Keratinocyte (primary cell): Measurements from ENCODE around the gene OR4D1. TPM values are rescaled to one million over a fixed set of nuclear protein-coding genes. Genes with fewer than 3 reads are reported as not detected.

Experiments used
- DNase-seq: peaks from one replicate; pipeline ENCODE4 v3.0.0-alpha.2; 2011; ENCODE audit warnings: low read depth, missing footprints, low spot score
- FAIRE-seq: peaks from 2 replicates; lab custom pipeline; 2011; peaks lifted over from hg19 to GRCh38; lab: Jason Lieb, UNC
- H2AFZ ChIP-seq: 2 replicates; pipeline ENCODE4 v1.6.0; 2012; ENCODE audit warnings: low read length, control low read depth, inconsistent platforms; ENCODE audit not compliant: control insufficient read depth
- H3K27ac ChIP-seq: 2 replicates; pipeline ENCODE4 v1.5.1; 2011; ENCODE audit warnings: low read length; ENCODE audit not compliant: control insufficient read depth, insufficient read depth
- H3K27me3 ChIP-seq: 3 replicates; pipeline ENCODE4 v1.6.0; 2011; ENCODE audit warnings: low read length; ENCODE audit not compliant: control insufficient read depth, insufficient read depth; ENCODE audit errors: extremely low read depth
- H3K36me3 ChIP-seq, 2 experiments: 2 replicates in 1 of 2; 3 replicates in 1 of 2; pipeline ENCODE4 v1.5.1; 2011; ENCODE audit warnings: low read length in 2 of 2, mild to moderate bottlenecking in 1 of 2; ENCODE audit not compliant: control insufficient read depth in 2 of 2, insufficient read depth in 2 of 2; ENCODE audit errors: extremely low read depth in 1 of 2
- H3K4me1 ChIP-seq: 3 replicates; pipeline ENCODE4 v1.5.1; 2011; ENCODE audit warnings: low read length; ENCODE audit not compliant: control insufficient read depth, insufficient read depth; ENCODE audit errors: extremely low read depth
- H3K4me2 ChIP-seq: 3 replicates; pipeline ENCODE4 v1.6.0; 2011; ENCODE audit warnings: low read depth, low read length; ENCODE audit not compliant: control insufficient read depth, insufficient read depth; ENCODE audit errors: extremely low read depth
- H3K4me3 ChIP-seq, 3 experiments: fragments of 200-600 bp in 1 of 3; sonication (generic) in 1 of 3; 2 replicates in 2 of 3; 3 replicates in 1 of 3; pipeline ENCODE4 v1.5.1; 2011 to 2016; ENCODE audit warnings: low read length in 3 of 3, mild to moderate bottlenecking in 3 of 3, control low read depth in 2 of 3, inconsistent platforms in 1 of 3, low read depth in 1 of 3, mixed read lengths in 1 of 3, mixed run types in 1 of 3, moderate library complexity in 1 of 3; ENCODE audit not compliant: control insufficient read depth in 2 of 3, insufficient read depth in 2 of 3; ENCODE audit errors: extremely low read depth in 1 of 3
- H3K79me2 ChIP-seq: 2 replicates; pipeline ENCODE4 v1.6.0; 2012; ENCODE audit warnings: low read length; ENCODE audit not compliant: control insufficient read depth, insufficient read depth
- H3K9ac ChIP-seq: 3 replicates; pipeline ENCODE4 v1.6.0; 2011; ENCODE audit warnings: low read length; ENCODE audit not compliant: control insufficient read depth, insufficient read depth; ENCODE audit errors: extremely low read depth
- H3K9me1 ChIP-seq: 3 replicates; pipeline ENCODE4 v1.6.0; 2011; ENCODE audit warnings: low read length; ENCODE audit not compliant: control insufficient read depth, insufficient read depth; ENCODE audit errors: extremely low read depth
- H3K9me3 ChIP-seq: 2 replicates; pipeline ENCODE4 v1.5.1; 2012; ENCODE audit warnings: low read depth, low read length; ENCODE audit not compliant: control insufficient read depth
- H4K20me1 ChIP-seq: 3 replicates; pipeline ENCODE4 v1.6.0; 2011; ENCODE audit warnings: low read length; ENCODE audit not compliant: control insufficient read depth, insufficient read depth; ENCODE audit errors: extremely low read depth
- EZH2 ChIP-seq: IDR thresholded peaks from one replicate; pipeline ENCODE4 v1.6.1; 2012; ENCODE audit warnings: inconsistent platforms, mild to moderate bottlenecking, low read length, moderate library complexity
- dilution Hi-C: fragments of 300-500 bp; cut with MboI; formaldehyde crosslinking; loops from one replicate; pipeline ENCODE4 v1.7.0; 2020; ENCODE audit warnings: low sequenced_read_pairs; ENCODE audit not compliant: extremely low pct_ligation_motif_present
- polyA plus RNA-seq, 5 experiments: library from polyadenylated mRNA; depleted of rRNA in 3 of 5; stranded (reverse) in 3 of 5; stranded (forward) in 1 of 5; unstranded in 1 of 5; fragments of >200 nt; gene quantifications; 1 replicate in 1 of 5; 2 replicates in 3 of 5; 3 replicates in 1 of 5; pipeline versions ENCODE4 v1.2.1 to v1.2.3, GENCODE V29; 2011 to 2012; ENCODE audit warnings: missing spikeins in 2 of 5, low read depth in 1 of 5, low replicate concordance in 1 of 5
- TF ChIP-seq, protein P1 (sequence below), 3 experiments: IDR thresholded peaks in 1 of 3; conservative IDR thresholded peaks in 1 of 3; optimal IDR thresholded peaks in 1 of 3; 2 replicates in 2 of 3; 3 replicates in 1 of 3; pipeline versions ENCODE3 to v1.5.1; 2011; ENCODE audit warnings: low read length in 3 of 3, mild to moderate bottlenecking in 3 of 3, moderate library complexity in 2 of 3, control low read depth in 1 of 3, inconsistent platforms in 1 of 3; ENCODE audit not compliant: insufficient read depth in 2 of 3; ENCODE audit errors: extremely low read depth in 1 of 3

The OR4D1 gene
- polyA plus RNA-seq, 1 donor (not counting 4 experiments of a cell fraction or from before 2014, with no cell fraction given), result not detected

DNA sequence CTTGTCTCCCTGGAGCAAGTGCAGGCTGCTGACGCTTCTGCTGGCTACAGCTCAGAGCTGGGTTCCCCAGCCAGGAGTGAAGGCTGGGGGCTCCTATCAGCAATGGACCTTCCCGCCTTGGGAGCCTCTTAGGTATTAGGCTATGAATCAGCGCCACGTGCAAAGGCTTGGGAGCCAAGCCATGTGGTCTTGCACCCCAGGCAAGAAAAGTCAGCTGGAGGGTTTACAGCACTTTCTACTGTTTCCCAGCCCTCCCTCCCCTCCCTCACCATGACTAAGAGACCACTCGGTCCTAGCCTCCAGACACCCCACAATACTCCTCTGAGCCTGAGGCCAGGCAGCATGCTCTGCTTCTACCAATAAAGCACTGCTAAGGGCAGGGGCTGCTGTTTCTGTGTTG is 56.6 kb downstream of the OR4D1 start:
- dilution Hi-C loops, result no loop called here
- Histone ChIP-seq H3K27ac (no peak overlapping the region), H2AFZ (no peak overlapping the region), H3K79me2 (no peaks in the 10 kb centered on the region), H3K27me3 (no peaks in the 10 kb centered on the region), H3K4me1 (no peaks in the 10 kb centered on the region), H4K20me1 (no peaks in the 10 kb centered on the region), H3K9ac (no peak overlapping the region), H3K36me3 (peaks cover 5 to 9% of the 10 kb centered on the region in 2 experiments), H3K4me2 (no peak overlapping the region), H3K9me3 (no peaks in the 10 kb centered on the region), H3K4me3 (no peak overlapping the region), H3K9me1 (no peaks in the 10 kb centered on the region)
- TF ChIP-seq, protein P1, sequence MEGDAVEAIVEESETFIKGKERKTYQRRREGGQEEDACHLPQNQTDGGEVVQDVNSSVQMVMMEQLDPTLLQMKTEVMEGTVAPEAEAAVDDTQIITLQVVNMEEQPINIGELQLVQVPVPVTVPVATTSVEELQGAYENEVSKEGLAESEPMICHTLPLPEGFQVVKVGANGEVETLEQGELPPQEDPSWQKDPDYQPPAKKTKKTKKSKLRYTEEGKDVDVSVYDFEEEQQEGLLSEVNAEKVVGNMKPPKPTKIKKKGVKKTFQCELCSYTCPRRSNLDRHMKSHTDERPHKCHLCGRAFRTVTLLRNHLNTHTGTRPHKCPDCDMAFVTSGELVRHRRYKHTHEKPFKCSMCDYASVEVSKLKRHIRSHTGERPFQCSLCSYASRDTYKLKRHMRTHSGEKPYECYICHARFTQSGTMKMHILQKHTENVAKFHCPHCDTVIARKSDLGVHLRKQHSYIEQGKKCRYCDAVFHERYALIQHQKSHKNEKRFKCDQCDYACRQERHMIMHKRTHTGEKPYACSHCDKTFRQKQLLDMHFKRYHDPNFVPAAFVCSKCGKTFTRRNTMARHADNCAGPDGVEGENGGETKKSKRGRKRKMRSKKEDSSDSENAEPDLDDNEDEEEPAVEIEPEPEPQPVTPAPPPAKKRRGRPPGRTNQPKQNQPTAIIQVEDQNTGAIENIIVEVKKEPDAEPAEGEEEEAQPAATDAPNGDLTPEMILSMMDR (optimal IDR thresholded peaks at IDR 0.05 in 1 of 3, IDR thresholded peaks at IDR 0.05 in 1 of 3, conservative IDR thresholded peaks at IDR 0.05 in 1 of 3; ENCODE audit: extremely low read depth in 1 of 3, insufficient read depth in 2 of 3, low read length in 3 of 3), result no peak
- no peak for TF ChIP-seq EZH2
- DNase-seq, result no peak
- no peak for FAIRE-seq

DNA sequence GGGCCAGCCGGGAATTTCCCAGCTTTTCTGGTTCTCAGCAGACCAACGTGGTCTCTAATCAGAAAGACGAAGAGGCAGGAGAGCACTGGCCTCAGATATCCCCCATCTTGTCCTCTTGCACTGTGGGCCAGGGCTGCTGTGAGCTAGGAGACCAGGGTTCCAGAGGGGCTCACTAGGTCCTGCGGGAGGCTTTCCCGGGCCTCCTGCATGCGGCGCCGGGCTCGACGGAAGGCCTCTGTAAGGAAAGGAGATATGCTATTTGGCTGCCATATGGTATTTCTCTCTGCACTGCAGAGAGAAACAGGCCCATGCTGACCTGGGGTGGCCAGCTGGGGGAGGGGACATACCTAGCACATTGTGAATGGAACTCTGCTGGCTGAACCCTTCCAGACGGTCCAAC is 57.8 kb downstream of the OR4D1 start:
- no peak overlapping the region for H2AFZ ChIP-seq
- H3K9ac ChIP-seq, result no peak overlapping the region
- H3K79me2 ChIP-seq, result no peaks in the 10 kb centered on the region
- H3K4me1 ChIP-seq, result no peaks in the 10 kb centered on the region
- dilution Hi-C loops, result no loop called here
- no peak for TF ChIP-seq EZH2
- TF ChIP-seq, protein P1 (optimal IDR thresholded peaks at IDR 0.05 in 1 of 3, IDR thresholded peaks at IDR 0.05 in 1 of 3, conservative IDR thresholded peaks at IDR 0.05 in 1 of 3; ENCODE audit: extremely low read depth in 1 of 3, insufficient read depth in 2 of 3, low read length in 3 of 3), result no peak
- DNase-seq, result no peak
- no peak for FAIRE-seq
- H3K9me1 ChIP-seq, result no peaks in the 10 kb centered on the region
- no peaks in the 10 kb centered on the region for H3K9me3 ChIP-seq
- no peaks in the 10 kb centered on the region for H3K27me3 ChIP-seq
- H4K20me1 ChIP-seq, result no peaks in the 10 kb centered on the region
- no peak overlapping the region for H3K27ac ChIP-seq
- no peak overlapping the region for H3K4me3 ChIP-seq
- H3K4me2 ChIP-seq, result no peak overlapping the region
- H3K36me3 ChIP-seq, result peaks cover 7 to 9% of the 10 kb centered on the region in 2 experiments
